Activated T-helper 17 cell treated with anti-CD3 and anti-CD28 coated beads, Interleukin-2, amount 50 U/mL, for 72 hours (primary cell): ENCODE results near the gene COX10. TPM values are rescaled to one million over a fixed set of nuclear protein-coding genes. Genes with fewer than 3 reads are reported as not detected.
"Not testable (repeated sequence)": the region's sequence is repeated elsewhere in the genome, so short reads cannot be mapped to it uniquely, and the experiment has no call there.

ENCODE experiments used
- ATAC-seq: fragments of 150-1000 bp; cut with Tn5 transposase; replicated peaks from 2 replicates; pipeline ENCODE4 v1.10.0; 2021; ENCODE audit warnings: mild to moderate bottlenecking, moderate library complexity
- H3K27ac Mint-ChIP-seq: one replicate; pipeline ENCODE4 v1.8.0; 2022; ENCODE audit warnings: mixed read lengths
- H3K27me3 Mint-ChIP-seq: one replicate; pipeline ENCODE4 v1.8.0; 2022; ENCODE audit warnings: mixed read lengths
- H3K36me3 Mint-ChIP-seq: one replicate; pipeline ENCODE4 v1.8.0; 2022; ENCODE audit warnings: low read depth, mild to moderate bottlenecking, mixed read lengths
- H3K4me1 Mint-ChIP-seq: one replicate; pipeline ENCODE4 v1.8.0; 2022; ENCODE audit warnings: mixed read lengths
- H3K4me3 Mint-ChIP-seq: one replicate; pipeline ENCODE4 v1.8.0; 2022; ENCODE audit warnings: mild to moderate bottlenecking, mixed read lengths
- H3K9me3 Mint-ChIP-seq: one replicate; pipeline ENCODE4 v1.8.0; 2022; ENCODE audit warnings: mixed read lengths
- total RNA-seq, 2 donors: library from RNA; stranded (reverse); gene quantifications; one replicate each; pipeline ENCODE4 v1.2.3, GENCODE V29; 2022

The COX10 gene
- total RNA-seq: 10 to 100 TPM; 16.0 to 30.1 TPM

GRCh38 chr17:14069251-14070021, at the start of gene COX10:
COX10 (plus strand) TSS chr17:14069504; CDS start chr17:14069606, 102 bp downstream.
- Mint-ChIP-seq H3K27ac (peak within 1 kb of the TSS; percentile 94), H3K36me3 (peaks cover 35% of the 10 kb centered on the region), H3K27me3 (no peaks in the 10 kb centered on the region), H3K4me3 (peak within 1 kb of the TSS; percentile 97), H3K9me3 (no peaks in the 10 kb centered on the region), H3K4me1 (peaks cover 27% of the 10 kb centered on the region)
- peak; percentile 96 for ATAC-seq

GRCh38 chr17:14021651-14022294, 47.5 kb upstream of the COX10 start:
- not testable (repeated sequence) for ATAC-seq, H3K9me3 Mint-ChIP-seq, H3K27ac Mint-ChIP-seq, H3K4me3 Mint-ChIP-seq, H3K36me3 Mint-ChIP-seq, H3K27me3 Mint-ChIP-seq
- H3K4me1 Mint-ChIP-seq: peaks cover 11% of the 10 kb centered on the region

DNA sequence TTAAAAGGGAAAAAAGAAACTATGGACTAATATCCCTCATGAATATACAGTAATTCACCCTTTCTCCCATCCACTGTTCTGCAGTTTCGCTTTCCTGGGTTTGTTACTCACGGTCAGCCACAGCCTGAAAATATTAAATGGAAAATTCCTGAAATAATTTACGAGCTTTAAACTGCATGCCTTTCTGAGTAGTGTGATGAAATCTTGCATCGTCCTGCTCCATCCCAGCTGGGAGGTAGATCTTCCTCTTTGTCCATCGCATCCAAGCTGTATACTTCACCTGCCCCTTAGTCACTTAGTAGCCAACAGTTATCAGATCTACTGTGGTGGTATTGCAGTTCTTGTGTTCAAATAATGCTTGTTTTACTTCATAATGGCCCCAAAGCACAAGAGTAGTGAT, 39.5 kb upstream of the COX10 start:
- not testable (repeated sequence) for ATAC-seq, H3K27me3 Mint-ChIP-seq, H3K9me3 Mint-ChIP-seq, H3K4me1 Mint-ChIP-seq, H3K4me3 Mint-ChIP-seq, H3K27ac Mint-ChIP-seq
- peaks cover 50% of the 10 kb centered on the region for H3K36me3 Mint-ChIP-seq

- ATAC-seq: no peak
- Mint-ChIP-seq H3K4me1 (peaks cover 10% of the 10 kb centered on the region), H3K27ac (no peak overlapping the region), H3K9me3 (no peaks in the 10 kb centered on the region), H3K4me3 (no peak overlapping the region), H3K27me3 (no peaks in the 10 kb centered on the region), H3K36me3 (peaks cover 50% of the 10 kb centered on the region)
These were observed 37.1 kb upstream of the COX10 start for GRCh38 chr17:14032234-14032633.

- H3K27ac Mint-ChIP-seq: no peak overlapping the region
- no peak overlapping the region for H3K4me3 Mint-ChIP-seq
- no peaks in the 10 kb centered on the region for H3K9me3 Mint-ChIP-seq
- H3K36me3 Mint-ChIP-seq: peaks cover 50% of the 10 kb centered on the region
- ATAC-seq: no peak
- H3K4me1 Mint-ChIP-seq: peaks cover 12% of the 10 kb centered on the region
- no peaks in the 10 kb centered on the region for H3K27me3 Mint-ChIP-seq
These were observed 36.1 kb upstream of the COX10 start for GRCh38 chr17:14033166-14033565.

DNA sequence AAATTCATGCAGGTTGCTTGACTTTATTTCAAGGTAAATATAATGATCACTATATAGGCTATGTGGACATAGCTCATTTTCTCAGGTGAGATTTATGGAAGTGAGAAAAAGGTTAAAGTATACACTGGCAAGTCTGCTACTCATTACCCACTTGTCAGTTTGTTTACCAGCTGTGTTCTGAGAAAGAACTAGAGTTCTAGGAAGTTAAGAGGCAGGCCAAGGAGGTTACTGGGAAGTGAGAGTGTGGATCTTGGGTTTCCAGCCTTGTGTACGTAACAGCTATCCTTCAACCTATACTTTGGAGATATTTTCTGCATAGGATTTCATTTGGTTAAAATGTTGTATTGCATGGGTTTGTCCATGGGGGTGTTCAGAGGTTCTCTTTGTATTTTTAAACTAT, 31.9 kb upstream of the COX10 start:
- H3K27me3 Mint-ChIP-seq: no peaks in the 10 kb centered on the region
- ATAC-seq: no peak
- H3K9me3 Mint-ChIP-seq: no peaks in the 10 kb centered on the region
- peak overlapping the region; percentile 36 for H3K27ac Mint-ChIP-seq
- peaks cover 27% of the 10 kb centered on the region for H3K36me3 Mint-ChIP-seq
- H3K4me3 Mint-ChIP-seq: no peak overlapping the region
- peaks cover 19% of the 10 kb centered on the region for H3K4me1 Mint-ChIP-seq

DNA sequence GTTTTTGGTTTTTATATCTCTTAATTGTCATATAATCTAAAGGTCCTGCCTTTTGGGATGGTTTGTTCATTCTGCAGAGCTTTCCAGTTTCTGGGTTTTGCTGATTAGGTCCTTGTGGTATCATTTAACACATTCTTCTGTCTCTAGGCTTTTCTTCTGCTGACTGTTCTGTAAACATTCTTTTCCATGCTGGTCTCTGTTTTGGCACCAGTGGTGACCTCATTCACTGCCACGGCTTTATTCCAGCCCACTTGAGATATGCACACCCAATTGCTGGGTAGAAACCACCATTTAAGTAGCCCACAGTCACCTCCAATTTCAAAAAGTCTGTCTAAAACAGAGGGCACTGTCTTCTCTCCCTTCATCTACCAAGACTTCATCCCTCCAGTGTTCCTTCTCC, 31.1 kb upstream of the COX10 start:
- peak overlapping the region; percentile 64 for H3K27ac Mint-ChIP-seq
- H3K36me3 Mint-ChIP-seq: peaks cover 21% of the 10 kb centered on the region
- no peak overlapping the region for H3K4me3 Mint-ChIP-seq

DNA sequence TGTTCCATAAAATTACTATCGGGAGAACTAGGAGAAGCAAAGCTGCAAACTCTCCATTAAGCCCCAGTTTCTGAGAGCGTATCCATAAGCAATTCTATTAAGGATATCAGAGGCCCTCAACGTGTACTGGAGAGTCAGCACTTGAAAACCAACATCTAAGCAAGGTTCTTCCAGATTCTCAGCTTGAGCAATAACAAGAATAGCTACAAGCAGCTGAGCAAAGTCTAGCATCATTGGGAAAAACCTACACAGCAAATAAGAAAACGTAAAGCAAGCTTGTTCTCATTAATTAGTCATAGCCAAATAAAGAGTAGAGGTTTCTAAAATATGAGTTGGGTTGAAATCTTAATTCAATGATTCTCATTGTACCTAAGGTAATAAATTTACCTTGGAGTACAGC, 26.9 kb upstream of the COX10 start:
- peaks cover 6% of the 10 kb centered on the region for H3K36me3 Mint-ChIP-seq
- no peak overlapping the region for H3K4me3 Mint-ChIP-seq
- H3K27ac Mint-ChIP-seq: no peak overlapping the region
- H3K4me1 Mint-ChIP-seq: peaks cover 25% of the 10 kb centered on the region
- H3K9me3 Mint-ChIP-seq: no peaks in the 10 kb centered on the region
- no peaks in the 10 kb centered on the region for H3K27me3 Mint-ChIP-seq
- ATAC-seq: peak; percentile 94

More for the DNA sequence above, 31.1 kb upstream of the COX10 start:
- H3K9me3 Mint-ChIP-seq: no peaks in the 10 kb centered on the region
- peaks cover 19% of the 10 kb centered on the region for H3K4me1 Mint-ChIP-seq
- H3K27me3 Mint-ChIP-seq: no peaks in the 10 kb centered on the region
- peak; percentile 39 for ATAC-seq

DNA sequence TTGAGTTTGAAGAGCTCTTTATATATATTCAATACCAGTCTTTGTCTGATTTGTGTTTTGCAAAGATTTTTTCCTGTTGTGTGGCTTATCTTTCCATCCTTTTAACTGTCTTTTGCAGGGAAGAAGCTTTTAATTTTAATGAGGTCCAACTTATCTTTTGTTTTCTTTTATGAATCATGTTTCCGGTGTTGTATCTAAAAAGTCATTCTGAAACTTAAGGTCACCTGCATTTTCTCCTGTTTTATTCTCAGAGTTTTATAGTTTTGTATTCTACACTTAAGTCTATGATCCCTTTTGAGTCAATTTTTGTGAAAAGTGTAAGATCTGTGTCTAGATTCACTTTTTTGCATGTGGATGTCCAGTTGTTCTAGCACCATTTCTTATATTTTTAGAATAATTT, 24.6 kb upstream of the COX10 start:
- no peaks in the 10 kb centered on the region for H3K9me3 Mint-ChIP-seq
- peak; percentile 10 for ATAC-seq
- no peaks in the 10 kb centered on the region for H3K27me3 Mint-ChIP-seq
- no peak overlapping the region for H3K27ac Mint-ChIP-seq
- peaks cover 7% of the 10 kb centered on the region for H3K36me3 Mint-ChIP-seq
- peaks cover 22% of the 10 kb centered on the region for H3K4me1 Mint-ChIP-seq
- H3K4me3 Mint-ChIP-seq: no peak overlapping the region

DNA sequence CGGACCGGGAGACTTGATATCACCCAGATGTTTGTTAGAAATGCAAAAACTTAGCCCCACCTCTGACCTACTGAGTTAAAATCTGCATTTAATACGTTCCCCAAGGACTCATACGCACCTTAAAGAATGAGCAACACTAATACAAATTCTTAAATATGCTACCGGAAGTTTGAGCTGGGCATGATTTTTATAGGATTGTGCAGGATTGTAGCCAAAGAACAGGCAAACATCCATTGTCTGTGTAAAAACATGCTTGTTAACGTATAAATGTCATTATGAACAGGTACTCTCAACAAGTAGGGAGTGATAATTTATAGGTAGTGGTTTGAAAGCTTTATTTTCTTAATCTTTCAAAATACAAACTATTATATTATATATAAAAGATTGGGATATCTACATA, 22.3 kb upstream of the COX10 start:
- peaks cover 22% of the 10 kb centered on the region for H3K4me1 Mint-ChIP-seq
- no peaks in the 10 kb centered on the region for H3K9me3 Mint-ChIP-seq
- no peak overlapping the region for H3K27ac Mint-ChIP-seq
- ATAC-seq: no peak
- H3K4me3 Mint-ChIP-seq: no peak overlapping the region
- H3K27me3 Mint-ChIP-seq: no peaks in the 10 kb centered on the region
- H3K36me3 Mint-ChIP-seq: peaks cover 24% of the 10 kb centered on the region

DNA sequence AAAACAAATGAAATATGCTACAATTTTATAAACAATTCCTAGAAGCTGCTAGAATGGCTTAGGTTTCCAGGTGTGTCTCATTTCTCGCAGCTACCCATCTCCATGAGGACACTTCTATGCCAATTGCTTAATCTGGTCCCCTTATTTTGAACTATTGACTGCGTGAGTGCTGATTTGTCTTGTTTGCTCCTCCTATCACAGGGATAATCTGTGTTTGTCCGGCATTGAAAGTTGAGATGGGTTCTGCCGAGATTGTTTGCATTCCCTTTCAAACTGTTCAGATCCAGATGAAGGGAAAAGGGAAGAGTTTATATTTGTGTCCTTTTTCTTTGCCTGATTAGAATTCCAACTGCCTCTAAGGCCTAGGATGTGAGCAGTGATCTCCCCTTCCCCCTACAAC, 21.7 kb upstream of the COX10 start:
- H3K9me3 Mint-ChIP-seq: no peaks in the 10 kb centered on the region
- H3K4me1 Mint-ChIP-seq: peaks cover 22% of the 10 kb centered on the region
- no peak overlapping the region for H3K27ac Mint-ChIP-seq
- no peak overlapping the region for H3K4me3 Mint-ChIP-seq
- peaks cover 19% of the 10 kb centered on the region for H3K36me3 Mint-ChIP-seq
- ATAC-seq: no peak
- H3K27me3 Mint-ChIP-seq: no peaks in the 10 kb centered on the region

DNA sequence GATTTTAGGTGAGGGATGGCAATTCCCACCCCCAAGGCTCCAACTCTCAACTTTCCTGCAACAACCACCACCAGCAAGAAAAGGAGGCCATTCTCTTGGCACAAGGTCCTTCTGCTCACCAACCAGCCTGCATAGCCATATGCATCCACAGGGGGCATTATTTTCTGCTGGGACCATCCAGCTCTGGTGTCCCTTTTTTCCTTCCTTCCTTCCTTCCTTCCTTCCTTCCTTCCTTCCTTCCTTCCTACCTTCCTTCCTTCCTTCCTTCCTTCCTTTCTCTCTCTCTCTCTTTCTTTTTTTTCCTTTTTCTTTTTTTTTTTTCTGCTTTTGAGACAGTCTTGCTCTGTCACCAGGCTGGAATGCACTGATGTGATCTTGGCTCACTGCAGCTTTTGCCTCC, 21.1 kb upstream of the COX10 start:
- Mint-ChIP-seq H3K4me3 (no peak overlapping the region), H3K27me3 (no peaks in the 10 kb centered on the region), H3K9me3 (no peaks in the 10 kb centered on the region), H3K4me1 (peaks cover 22% of the 10 kb centered on the region), H3K36me3 (peaks cover 19% of the 10 kb centered on the region), H3K27ac (no peak overlapping the region)
- no peak for ATAC-seq

- H3K27me3 Mint-ChIP-seq: no peaks in the 10 kb centered on the region
- peaks cover 10% of the 10 kb centered on the region for H3K4me1 Mint-ChIP-seq
- no peaks in the 10 kb centered on the region for H3K9me3 Mint-ChIP-seq
- H3K36me3 Mint-ChIP-seq: peaks cover 22% of the 10 kb centered on the region
- no peak overlapping the region for H3K4me3 Mint-ChIP-seq
- ATAC-seq: no peak
- no peak overlapping the region for H3K27ac Mint-ChIP-seq
These were observed 18.7 kb upstream of the COX10 start for GRCh38 chr17:14050616-14051015.

GRCh38 chr17:14051692-14052091, 17.6 kb upstream of the COX10 start:
- Mint-ChIP-seq H3K4me3 (no peak overlapping the region), H3K27ac (no peak overlapping the region), H3K9me3 (no peaks in the 10 kb centered on the region)

GRCh38 chr17:14052886-14053615, 16.3 kb upstream of the COX10 start:
- Mint-ChIP-seq H3K4me1 (peaks cover 6% of the 10 kb centered on the region), H3K36me3 (peaks cover 43% of the 10 kb centered on the region), H3K9me3 (no peaks in the 10 kb centered on the region), H3K27ac (no peak overlapping the region), H3K27me3 (no peaks in the 10 kb centered on the region), H3K4me3 (no peak overlapping the region)
- ATAC-seq: no peak

More at GRCh38 chr17:14051692-14052091, 17.6 kb upstream of the COX10 start:
- no peak for ATAC-seq
- Mint-ChIP-seq H3K36me3 (peaks cover 31% of the 10 kb centered on the region), H3K27me3 (no peaks in the 10 kb centered on the region), H3K4me1 (peaks cover 6% of the 10 kb centered on the region)
